ENCODE results near the gene GSG1L.

The GSG1L gene

DNA sequence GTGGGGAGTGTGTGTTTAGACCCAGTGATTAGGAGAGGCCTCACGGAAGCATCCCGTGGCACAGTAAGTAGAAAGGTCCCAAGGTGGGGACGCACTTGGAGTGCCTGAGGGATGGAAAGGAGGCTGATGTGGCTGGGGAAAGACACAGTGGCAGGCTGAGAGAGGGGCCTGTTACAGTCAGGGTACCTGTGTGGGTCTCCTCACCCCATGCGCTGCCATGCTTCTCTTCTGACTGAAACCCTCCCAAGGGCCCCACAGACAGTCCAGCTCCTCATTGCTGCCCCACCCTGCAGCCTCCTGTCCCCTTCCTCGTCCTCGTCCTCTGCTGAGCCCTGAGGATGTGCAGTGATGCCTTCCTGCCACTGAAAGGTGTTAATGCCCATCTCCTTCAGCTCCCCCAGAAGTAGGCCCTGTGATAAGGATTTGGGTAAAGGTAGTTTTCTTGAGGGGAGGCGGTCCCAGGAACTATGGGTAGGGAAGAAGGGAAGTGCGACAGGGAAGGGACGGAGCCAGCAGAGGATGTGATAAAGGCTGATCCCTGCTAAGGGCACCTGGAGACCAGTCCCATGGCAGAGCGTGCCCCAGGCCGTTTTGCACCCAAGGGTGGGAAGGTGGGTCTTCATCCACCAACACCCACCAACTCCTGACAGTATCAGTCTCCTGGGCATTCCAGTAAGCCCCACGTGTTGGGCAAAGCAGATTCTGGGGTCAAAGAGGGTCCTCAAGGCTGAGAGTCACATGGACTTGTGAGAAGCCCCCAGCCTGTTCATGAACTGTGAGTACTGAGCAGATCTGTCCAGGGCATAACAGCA lies 237.2 kb downstream of the GSG1L start:
- H3K4me3 ChIP-seq (replicated peaks in 1 of 2; ENCODE audit: low read depth in 2 of 2, low read length in 2 of 2), result no peak overlapping the region
- TF ChIP-seq, protein P1, sequence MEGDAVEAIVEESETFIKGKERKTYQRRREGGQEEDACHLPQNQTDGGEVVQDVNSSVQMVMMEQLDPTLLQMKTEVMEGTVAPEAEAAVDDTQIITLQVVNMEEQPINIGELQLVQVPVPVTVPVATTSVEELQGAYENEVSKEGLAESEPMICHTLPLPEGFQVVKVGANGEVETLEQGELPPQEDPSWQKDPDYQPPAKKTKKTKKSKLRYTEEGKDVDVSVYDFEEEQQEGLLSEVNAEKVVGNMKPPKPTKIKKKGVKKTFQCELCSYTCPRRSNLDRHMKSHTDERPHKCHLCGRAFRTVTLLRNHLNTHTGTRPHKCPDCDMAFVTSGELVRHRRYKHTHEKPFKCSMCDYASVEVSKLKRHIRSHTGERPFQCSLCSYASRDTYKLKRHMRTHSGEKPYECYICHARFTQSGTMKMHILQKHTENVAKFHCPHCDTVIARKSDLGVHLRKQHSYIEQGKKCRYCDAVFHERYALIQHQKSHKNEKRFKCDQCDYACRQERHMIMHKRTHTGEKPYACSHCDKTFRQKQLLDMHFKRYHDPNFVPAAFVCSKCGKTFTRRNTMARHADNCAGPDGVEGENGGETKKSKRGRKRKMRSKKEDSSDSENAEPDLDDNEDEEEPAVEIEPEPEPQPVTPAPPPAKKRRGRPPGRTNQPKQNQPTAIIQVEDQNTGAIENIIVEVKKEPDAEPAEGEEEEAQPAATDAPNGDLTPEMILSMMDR (IDR thresholded peaks at IDR 0.05; ENCODE audit: low read depth, low read length), result no peak
- no peak for DNase-seq (ENCODE audit: low read depth in 2 of 2)

GRCh38 chr16:27824786-27825185 lies 238.7 kb downstream of the GSG1L start:
- DNase-seq (ENCODE audit: low read depth in 2 of 2), result no peak
- H3K4me3 ChIP-seq (replicated peaks in 1 of 2; ENCODE audit: low read depth in 2 of 2, low read length in 2 of 2), result no peak overlapping the region
- TF ChIP-seq, protein P1 (IDR thresholded peaks at IDR 0.05; ENCODE audit: low read depth, low read length), result no peak

GRCh38 chr16:27824006-27824405 lies 239.5 kb downstream of the GSG1L start:
- no peak for DNase-seq (ENCODE audit: low read depth in 2 of 2)
- TF ChIP-seq, protein P1 (IDR thresholded peaks at IDR 0.05; ENCODE audit: low read depth, low read length), result no peak
- no peak overlapping the region for H3K4me3 ChIP-seq (replicated peaks in 1 of 2; ENCODE audit: low read depth in 2 of 2, low read length in 2 of 2)

- no peak for DNase-seq (ENCODE audit: low read depth in 2 of 2)
- H3K4me3 ChIP-seq (replicated peaks in 1 of 2; ENCODE audit: low read depth in 2 of 2, low read length in 2 of 2), result no peak overlapping the region
- TF ChIP-seq, protein P1 (IDR thresholded peaks at IDR 0.05; ENCODE audit: low read depth, low read length), result no peak
Observed at GRCh38 chr16:27823421-27823820, 240.1 kb downstream of the GSG1L start.

DNA sequence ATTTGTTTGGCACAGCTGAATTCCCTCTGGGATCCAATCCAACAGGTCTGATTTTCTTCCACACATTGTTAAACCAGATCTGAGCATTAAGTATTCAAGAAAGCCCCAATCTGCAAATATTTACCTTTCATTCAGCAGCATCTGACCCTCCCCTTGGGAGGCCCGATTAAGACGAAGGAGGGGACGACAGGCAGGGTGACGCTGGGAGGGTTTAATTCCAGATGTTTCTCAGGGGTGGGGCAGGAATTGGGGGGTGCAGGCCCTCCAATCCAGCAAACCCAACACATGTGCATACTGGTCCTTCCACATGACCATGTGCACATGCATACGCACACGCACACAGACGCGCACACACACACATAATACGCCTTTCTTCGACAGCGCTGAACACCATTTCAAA lies 240.5 kb downstream of the GSG1L start:
- DNase-seq (ENCODE audit: low read depth in 2 of 2), result no peak
- TF ChIP-seq, protein P1 (IDR thresholded peaks at IDR 0.05; ENCODE audit: low read depth, low read length), result no peak
- no peak overlapping the region for H3K4me3 ChIP-seq (replicated peaks in 1 of 2; ENCODE audit: low read depth in 2 of 2, low read length in 2 of 2)

DNA sequence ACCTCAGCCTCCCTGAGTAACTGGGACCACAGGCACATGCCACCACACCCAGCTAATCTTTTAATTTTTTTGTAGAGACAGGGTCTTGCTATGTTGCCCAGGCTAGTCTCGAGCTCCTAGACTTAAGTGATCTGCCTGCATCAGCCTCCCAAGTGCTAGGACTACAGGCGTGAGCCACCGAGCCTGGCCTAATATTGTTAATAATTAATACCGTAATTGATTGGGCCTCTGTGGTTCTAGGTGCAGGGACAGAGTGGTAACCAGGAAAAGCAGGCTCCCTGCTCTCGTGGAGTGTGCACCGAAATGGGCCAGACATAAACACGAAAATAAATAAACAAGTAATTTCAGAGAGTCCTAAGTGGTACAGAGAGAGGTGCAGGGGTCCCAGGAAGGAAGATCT lies 241.0 kb downstream of the GSG1L start:
- H3K4me3 ChIP-seq (replicated peaks in 1 of 2; ENCODE audit: low read depth in 2 of 2, low read length in 2 of 2), result no peak overlapping the region
- no peak for DNase-seq (ENCODE audit: low read depth in 2 of 2)
- TF ChIP-seq, protein P1 (IDR thresholded peaks at IDR 0.05; ENCODE audit: low read depth, low read length), result no peak
